GM19351 (cell line): ENCODE results near the gene VPS26A.
A peak's percentile ranks its signal among the peaks of the same experiment; 100 is the strongest.
"Not testable (repeated sequence)": the region's sequence is repeated elsewhere in the genome, so short reads cannot be mapped to it uniquely, and the experiment has no call there.

Source experiments
- ATAC-seq: cut with Tn5 transposase; IDR thresholded peaks from one replicate; pipeline ENCODE4 v1.9.1; 2021; ENCODE audit warnings: mild to moderate bottlenecking, moderate library complexity; ENCODE audit not compliant: unreplicated experiment

Gene VPS26A

GRCh38 chr10:69175326-69175725, 51.3 kb downstream of the VPS26A start:
- not testable (repeated sequence) for ATAC-seq

- ATAC-seq, result no peak
Measured at GRCh38 chr10:69176823-69177222, 52.8 kb downstream of the VPS26A start.

- peak; percentile 32 for ATAC-seq
Measured at GRCh38 chr10:69179089-69179742, 55.2 kb downstream of the VPS26A start.

GRCh38 chr10:69179743-69180524, 56.0 kb downstream of the VPS26A start, which contains the start of gene SUPV3L1:
Gene SUPV3L1, plus strand, starts transcription at chr10:69180234. Its CDS starts 58 bp downstream, at chr10:69180292.
- ATAC-seq, result peak; percentile 89

- no peak for ATAC-seq
Measured at GRCh38 chr10:69180525-69181204, 56.7 kb downstream of the VPS26A start.

GRCh38 chr10:69181433-69181832, 57.5 kb downstream of the VPS26A start:
- no peak for ATAC-seq

- ATAC-seq, result no peak
Measured at GRCh38 chr10:69182005-69182404, 58.0 kb downstream of the VPS26A start.

- ATAC-seq, result no peak
Measured at GRCh38 chr10:69186524-69186923, 62.5 kb downstream of the VPS26A start.

GRCh38 chr10:69201045-69201444, 77.1 kb downstream of the VPS26A start:
- ATAC-seq, result no peak

- ATAC-seq, result no peak
Measured at GRCh38 chr10:69202332-69202731, 78.4 kb downstream of the VPS26A start.

GRCh38 chr10:69208761-69209160, 84.8 kb downstream of the VPS26A start:
- no peak for ATAC-seq

- no peak for ATAC-seq
Measured at GRCh38 chr10:69209787-69210484, 86.0 kb downstream of the VPS26A start.

GRCh38 chr10:69211104-69211503, 87.1 kb downstream of the VPS26A start:
- ATAC-seq, result no peak

- ATAC-seq, result no peak
Measured at GRCh38 chr10:69211524-69211923, 87.5 kb downstream of the VPS26A start.

- ATAC-seq, result no peak
Measured at GRCh38 chr10:69213591-69214311, 89.8 kb downstream of the VPS26A start.

GRCh38 chr10:69214666-69215131, 90.7 kb downstream of the VPS26A start:
- no peak for ATAC-seq

- ATAC-seq, result no peak
Measured at GRCh38 chr10:69215405-69216171, 91.6 kb downstream of the VPS26A start.

- no peak for ATAC-seq
Measured at GRCh38 chr10:69216577-69217118, 92.7 kb downstream of the VPS26A start.

GRCh38 chr10:69217119-69217754, 93.3 kb downstream of the VPS26A start:
- ATAC-seq, result no peak
